HCT116 (cell line): Measurements from ENCODE around the gene FRRS1L.

Experiments used
- ATF3 ChIP-seq: IDR thresholded peaks from 2 replicates; pipeline ENCODE4 v1.6.1; 2012
- CTCF ChIP-seq, 3 experiments: fragments of 200-600 bp in 1 of 3; sonication (generic) in 1 of 3; IDR thresholded peaks in 2 of 3; conservative IDR thresholded peaks in 1 of 3; 2 replicates each; pipeline ENCODE4 v1.5.1; 2012 to 2017; ENCODE audit warnings: low read depth in 2 of 3, low read length in 2 of 3, antibody characterized with exemption in 1 of 3, borderline replicate concordance in 1 of 3, control low read depth in 1 of 3, mild to moderate bottlenecking in 1 of 3, mixed read lengths in 1 of 3, mixed run types in 1 of 3, moderate library complexity in 1 of 3; ENCODE audit not compliant: insufficient read depth in 1 of 3
- EZH2 ChIP-seq: fragments of 200-600 bp; sonication (generic); IDR thresholded peaks from 2 replicates; pipeline ENCODE4 v1.6.1; 2017; ENCODE audit warnings: antibody characterized with exemption, mixed run types
- POLR2A ChIP-seq: IDR thresholded peaks from 2 replicates; pipeline ENCODE4 v1.7.0; 2011; ENCODE audit warnings: borderline replicate concordance; ENCODE audit not compliant: insufficient read depth, insufficient read length; ENCODE audit errors: extremely low read depth

GRCh38 chr9:109186857-109187520 is 19.9 kb upstream of the FRRS1L start:
- TF ChIP-seq POLR2A (no peak), CTCF (IDR thresholded peaks at IDR 0.05 in 2 of 3, conservative IDR thresholded peaks at IDR 0.05 in 1 of 3; ENCODE audit: borderline replicate concordance in 1 of 3, insufficient read depth in 1 of 3, low read depth in 2 of 3, low read length in 2 of 3) (no peak), ATF3 (no peak), EZH2 (no peak)
